GM19455 (cell line): ENCODE results near the gene HTR1A.
A peak's percentile ranks its signal among the peaks of the same experiment; 100 is the strongest.

ENCODE experiments used
- ATAC-seq: cut with Tn5 transposase; IDR thresholded peaks from one replicate; pipeline ENCODE4 v1.9.1; 2021; ENCODE audit not compliant: unreplicated experiment

Gene HTR1A

DNA sequence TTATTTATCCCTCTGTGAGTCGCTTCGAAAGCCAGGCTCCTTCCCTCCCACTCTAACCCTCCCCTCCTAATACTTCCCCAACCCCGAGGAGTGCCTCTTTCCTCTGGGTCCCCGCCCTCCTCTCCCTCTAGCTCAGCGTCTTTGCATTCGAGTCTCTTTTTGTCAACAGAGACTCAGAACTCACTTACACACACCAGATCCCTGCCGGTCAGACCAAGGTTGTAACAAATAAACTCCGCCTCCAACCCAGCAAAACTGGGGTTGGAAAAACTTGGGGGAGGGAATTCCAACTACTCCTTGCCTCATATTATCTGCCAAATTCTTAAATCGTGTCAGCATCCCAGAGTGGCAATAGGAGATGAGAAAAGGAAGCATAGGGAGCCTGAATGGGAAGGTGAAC is at the start of gene HTR1A:
Gene HTR1A, minus strand, starts transcription at position 167 of the 400 bp plus-strand sequence. CDS start 726 bp downstream, outside the sequence.
- ATAC-seq = no peak

DNA sequence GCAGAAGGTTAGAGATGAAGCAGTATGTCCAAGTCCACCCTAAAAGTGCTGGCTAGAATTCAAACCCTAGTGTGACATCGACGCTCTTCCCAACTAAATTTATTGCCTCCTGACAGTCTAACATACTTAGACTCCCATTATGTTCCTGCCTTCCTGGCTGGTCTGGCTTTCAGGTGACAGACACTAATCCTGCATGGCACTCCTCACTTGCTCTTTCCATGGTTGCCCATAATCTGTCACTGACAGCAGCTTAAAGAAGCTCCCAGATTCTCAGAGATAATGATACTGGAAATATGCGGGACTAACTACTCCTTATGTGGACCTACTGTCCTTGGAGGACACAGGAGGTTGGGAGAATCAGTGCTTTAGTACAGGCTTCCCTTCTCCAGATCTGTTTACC is 41.7 kb upstream of the HTR1A start:
- no peak for ATAC-seq

DNA sequence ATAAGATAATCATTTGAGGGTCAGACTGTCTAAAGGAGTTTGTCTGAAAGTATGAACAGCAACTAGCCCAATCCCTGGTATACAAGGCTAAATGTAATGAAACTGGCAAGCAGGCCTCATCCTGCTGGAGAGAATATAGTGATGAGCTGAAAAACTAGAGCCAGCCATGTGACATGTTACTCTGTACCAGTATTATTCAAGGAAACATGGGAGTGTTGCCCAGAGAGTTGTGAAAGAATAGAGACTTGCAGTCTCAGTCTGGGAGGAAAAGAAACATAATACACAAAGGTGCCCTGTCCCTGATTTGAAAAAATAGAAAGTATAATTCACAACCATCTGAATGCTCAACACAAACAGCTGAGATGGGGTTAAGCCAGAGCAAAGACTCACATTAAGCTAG is 37.9 kb upstream of the HTR1A start:
- no peak for ATAC-seq

DNA sequence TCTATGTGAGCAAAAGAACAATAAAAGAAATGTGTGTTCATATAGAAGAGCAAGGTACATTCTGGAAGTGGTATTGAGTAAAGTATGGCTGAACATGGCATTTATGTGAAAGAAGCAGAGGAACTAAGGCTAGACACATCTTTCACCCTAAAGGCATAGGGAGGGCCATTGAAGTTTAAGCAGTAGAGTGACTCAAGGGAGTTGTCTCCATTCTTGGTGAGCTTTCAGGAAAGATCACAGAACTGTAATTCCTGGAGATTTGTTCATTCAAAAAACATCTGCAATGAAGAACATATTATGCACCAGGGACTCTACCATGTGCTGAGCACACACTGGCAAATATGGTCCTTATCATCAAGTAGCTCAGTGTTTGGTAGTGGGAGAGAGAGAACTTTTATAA is 24.8 kb upstream of the HTR1A start:
- ATAC-seq = no peak

DNA sequence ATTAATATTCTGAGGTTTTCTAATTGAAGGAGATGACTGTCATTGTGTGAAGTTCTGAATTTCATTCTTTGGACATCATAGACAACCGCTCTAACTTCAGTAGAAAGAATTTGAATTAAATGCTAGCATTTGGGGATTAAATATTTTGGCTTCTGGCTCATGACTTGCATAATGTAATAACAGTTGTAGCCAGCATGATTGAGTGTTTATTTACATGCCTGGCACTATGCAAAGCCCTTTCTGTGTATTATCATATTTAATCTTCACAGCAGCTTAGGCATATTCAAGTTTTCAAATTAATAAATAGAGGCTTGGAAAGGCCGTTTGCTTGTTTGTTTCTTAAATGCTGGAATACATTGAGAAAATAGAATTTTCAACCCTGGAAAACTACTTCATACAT is 19.6 kb upstream of the HTR1A start:
- ATAC-seq = no peak

DNA sequence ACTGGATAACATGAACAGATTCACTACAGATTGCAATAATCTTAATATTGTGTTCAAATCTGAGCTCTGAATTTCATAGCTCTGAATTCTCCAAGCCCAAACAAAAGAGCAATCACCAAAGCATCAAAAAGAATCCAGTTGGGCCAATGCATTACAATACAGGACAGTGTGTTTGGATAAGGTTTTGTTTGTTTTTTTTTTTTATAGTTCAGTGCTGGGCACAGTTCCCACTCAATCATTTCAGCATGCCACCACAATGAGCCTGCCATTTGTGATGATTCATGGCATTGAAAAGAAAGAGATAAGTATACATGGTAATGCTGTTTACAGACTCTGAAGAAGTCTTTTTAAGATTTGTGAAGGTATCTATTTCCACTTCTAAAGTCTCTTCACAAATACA is 1.7 kb upstream of the HTR1A start:
- ATAC-seq = no peak

DNA sequence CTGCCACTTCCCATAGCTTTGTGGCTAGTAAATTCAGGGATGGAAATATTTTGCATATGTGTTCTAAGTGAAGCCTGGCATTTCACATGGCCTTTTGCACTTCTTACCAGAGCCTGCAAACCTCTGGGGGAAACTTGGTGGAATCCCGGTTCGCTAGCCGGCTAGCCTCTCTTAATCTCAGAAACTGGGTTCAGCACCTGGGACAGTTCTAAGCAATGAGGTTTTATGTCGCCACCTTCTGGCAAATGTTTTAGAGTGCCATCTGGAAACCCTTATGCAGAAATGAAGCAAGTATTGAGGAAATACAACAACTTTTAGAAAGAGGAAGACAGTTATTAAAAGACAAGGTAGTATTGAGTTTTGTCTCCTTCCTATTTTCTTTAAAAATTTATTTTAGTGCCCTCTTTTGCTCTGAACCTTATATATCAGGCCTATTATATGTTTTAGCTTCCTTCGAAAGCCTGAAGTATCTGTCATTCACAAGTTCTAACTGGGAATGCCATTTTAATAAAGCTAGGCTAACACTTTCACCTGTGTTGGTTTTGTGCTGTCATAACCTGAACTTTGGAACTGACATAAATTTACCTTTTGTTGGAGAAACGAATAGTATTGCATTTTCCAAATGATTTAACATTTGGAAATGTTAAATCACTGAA is 963 bp upstream of the HTR1A start:
- peak; percentile 68 for ATAC-seq

DNA sequence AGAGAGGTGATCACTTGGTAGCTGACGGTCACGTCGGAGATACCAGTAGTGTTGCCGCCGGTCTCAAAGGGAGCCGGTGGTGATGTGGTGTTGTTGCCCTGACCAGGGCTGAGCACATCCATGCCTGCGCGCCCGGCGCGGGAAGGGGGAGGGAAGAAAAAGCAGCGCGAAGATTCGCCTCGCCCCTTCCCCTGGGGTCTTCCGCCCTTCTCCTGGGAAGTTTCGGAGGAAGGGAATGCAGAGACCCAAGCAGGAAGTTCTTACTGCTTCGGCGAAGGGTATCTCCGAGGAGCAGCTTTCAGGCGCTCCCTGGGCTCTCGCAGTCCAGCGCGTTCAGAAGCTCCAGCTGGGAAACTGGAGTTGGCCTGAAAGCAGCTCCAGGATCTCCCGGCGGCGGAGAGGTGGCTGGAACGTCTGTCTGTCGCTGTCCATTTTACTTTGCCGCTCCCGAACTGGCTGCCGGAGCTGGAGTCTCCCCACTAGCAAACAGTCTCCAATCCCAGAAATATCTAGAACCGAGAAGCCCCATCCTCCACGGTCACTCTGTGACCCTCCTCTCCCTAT is 565 bp downstream of the HTR1A start:
- ATAC-seq = no peak

DNA sequence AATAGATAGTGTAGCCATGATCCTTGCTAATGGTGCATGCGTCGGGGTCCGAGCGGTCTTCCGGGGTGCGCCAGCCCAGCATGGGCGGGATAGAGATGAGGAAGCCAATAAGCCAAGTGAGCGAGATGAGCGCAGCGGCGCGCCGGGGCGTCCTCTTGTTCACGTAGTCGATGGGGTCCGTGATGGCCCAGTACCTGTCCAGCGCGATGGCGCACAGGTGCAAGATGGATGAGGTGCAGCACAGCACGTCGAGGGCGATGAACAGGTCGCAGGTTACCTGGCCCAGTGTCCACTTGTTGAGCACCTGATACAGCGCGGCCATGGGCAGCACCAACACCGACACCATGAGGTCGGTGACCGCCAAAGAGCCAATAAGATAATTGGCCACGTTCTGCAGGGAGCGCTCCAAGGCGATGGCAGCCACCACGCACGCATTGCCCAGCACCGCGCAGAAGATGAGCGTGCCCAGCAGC is 1.1 kb downstream of the HTR1A start:
- ATAC-seq = no peak

DNA sequence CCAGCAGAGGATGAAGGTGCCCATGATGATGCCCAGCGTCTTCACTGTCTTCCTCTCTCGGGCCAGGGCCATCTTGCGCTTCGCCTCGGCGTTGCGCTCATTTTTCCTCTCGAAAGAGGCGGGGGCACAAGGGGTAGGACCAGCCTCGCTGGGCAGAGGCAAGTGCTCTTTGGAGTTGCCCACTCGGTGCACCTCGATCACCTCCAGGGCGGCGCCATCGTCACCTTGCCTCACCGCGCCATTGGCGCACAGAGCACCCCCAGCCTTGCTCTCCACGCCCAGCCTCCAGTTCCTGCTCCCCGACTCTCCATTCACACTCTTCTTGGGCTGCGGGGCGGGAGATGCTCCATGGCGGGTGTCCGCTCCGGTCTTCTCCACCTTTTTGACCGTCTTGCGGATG is 1.6 kb downstream of the HTR1A start:
- no peak for ATAC-seq

DNA sequence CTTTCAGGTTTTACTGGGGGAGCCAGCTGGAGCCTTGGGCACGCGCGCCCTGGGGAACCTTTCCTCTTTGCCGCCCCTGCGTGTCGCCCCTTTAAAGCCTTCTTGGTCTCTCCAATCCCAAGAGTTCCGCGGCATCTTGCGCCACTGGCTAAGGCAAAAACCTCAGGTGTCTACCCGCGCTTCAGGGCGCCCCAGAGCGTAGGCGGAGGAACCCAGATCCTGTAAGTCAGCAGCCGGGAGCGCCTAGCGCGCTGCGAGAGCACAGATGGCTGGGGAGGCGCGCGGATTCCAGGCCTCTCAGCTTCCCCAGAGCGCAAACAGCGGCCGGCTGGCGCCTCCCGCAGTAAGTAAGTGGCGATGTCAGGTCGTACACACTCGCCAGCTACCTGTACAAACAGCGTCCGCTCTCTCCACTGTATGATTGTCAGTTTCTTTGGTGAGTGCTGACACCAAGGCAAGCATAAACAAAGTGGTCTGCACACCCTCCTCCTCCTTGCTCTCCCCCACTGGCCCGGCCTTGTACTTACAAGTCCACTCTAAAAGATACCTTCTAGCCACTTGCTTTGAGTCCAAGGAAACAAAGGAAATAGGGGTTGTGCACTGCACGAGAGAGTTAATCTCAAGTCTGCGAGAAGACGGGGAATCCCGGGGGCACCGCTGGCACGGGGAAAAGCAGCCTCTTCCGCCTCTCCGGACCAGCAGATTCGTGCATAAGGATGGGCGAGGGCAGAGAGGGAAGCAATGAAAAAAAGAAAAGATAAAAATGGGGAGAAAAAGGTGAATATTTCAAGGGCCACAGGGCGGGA is 2.9 kb downstream of the HTR1A start:
- ATAC-seq = no peak

DNA sequence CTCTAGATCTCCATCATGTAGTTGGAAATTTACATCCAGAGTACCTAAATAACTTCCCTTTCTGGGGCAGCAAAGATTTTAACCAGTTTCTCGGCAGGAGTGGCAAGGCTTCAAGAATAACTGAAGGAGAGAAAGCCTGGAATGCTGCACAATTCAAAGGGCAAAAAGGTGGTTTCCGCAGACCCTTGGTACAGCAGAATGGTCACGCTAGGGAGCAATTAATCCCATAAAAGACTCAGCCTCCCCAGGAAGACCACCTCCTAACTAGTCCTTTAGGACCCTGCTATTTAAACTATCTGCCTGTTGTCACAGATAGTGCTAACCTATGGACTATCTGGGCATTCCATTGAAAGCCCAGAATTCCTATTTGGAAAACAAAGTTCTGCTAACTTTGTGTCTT is 3.6 kb downstream of the HTR1A start:
- no peak for ATAC-seq

DNA sequence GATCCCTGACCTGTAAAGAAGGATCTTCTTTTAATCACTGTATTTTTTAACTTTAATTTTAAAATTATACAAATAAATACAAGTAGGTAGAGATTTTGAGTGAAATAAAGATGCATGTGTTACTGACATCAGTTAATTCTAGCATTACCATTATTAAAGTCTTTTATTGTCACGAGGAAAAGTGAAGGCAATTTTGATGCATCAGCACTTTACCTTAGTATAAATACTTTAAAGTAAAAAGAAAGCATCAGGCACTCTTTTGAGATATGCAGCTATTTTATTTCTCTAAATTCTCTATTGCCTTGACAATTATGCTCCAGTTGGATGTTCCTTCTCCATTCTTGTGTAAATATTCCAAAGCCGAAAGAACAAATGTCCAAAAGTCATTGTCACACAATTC is 4.6 kb downstream of the HTR1A start:
- ATAC-seq = no peak

DNA sequence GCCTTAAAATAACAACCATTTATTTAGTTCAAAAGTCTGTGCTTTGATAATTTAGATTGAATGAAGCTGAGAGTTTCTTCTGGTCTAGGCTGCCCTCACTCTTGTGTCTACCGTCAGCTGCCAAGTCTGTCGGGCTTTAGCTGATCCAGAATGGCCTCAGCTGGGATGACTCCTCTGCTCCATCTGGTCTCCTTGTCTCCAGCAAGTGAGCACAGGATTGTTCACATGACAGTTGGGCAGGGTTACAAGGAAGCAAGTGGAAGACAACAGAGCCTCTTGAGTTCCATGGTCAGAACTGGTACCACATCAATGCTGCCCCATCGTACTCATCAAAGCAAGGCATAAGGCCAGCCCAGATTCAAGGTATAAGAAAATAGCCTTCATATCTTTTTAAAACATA is 9.0 kb downstream of the HTR1A start:
- ATAC-seq = no peak

DNA sequence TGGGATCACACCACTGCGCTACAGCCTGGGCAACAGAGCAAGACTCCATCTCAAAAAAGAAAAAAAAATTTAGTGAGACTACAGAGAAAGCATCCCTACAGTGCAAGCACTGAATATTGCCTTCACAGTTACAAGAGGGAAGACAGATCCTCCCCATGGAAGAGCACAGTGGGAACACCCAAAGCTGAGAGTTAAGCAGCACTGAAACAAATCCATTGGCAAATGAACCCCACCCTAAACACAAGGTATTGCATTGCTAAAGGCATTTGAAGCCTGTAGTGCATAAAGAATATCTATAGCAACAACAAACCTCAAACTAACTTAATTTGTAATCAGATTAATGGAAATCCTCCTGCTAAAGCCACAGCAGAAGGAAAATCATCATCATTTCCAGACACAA is 27.1 kb downstream of the HTR1A start:
- no peak for ATAC-seq

DNA sequence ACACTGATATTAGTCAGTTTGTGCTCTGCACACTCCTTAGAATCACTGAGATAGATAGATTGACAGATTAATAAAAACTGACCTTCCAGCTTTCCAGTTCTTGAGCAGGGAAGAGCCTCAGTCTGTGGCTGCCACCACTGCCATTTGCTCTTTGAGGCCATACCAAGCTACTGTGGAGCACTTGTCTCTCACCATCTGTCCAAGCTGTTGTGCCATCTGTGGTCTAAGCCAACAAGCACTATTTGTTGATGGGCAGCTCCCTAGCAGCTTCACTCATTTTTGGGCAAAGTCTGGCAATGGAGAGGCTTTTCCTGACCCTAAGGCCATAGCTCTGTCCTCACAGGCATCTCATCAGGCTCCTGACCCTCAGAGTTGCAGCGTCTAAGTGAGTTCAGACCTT is 30.4 kb downstream of the HTR1A start:
- ATAC-seq = no peak

DNA sequence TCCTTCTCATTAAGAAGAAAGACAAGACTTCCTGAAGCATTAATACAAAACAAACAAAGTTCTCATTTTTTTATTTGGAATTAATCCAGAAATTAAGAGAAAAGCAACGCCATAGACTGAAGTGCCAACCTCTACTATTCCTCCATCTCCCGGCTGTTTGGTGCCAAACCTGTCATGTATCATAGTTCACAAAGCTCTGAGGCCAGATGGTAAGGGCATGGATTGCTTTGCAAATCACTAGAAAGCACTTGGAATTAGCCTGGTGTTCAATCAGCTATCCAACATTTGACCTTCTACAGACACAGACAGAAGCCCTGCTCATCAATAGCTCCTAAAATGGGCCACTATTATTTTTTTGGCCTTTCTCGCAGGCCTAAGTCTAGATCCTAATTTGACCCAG is 33.8 kb downstream of the HTR1A start:
- ATAC-seq = no peak

DNA sequence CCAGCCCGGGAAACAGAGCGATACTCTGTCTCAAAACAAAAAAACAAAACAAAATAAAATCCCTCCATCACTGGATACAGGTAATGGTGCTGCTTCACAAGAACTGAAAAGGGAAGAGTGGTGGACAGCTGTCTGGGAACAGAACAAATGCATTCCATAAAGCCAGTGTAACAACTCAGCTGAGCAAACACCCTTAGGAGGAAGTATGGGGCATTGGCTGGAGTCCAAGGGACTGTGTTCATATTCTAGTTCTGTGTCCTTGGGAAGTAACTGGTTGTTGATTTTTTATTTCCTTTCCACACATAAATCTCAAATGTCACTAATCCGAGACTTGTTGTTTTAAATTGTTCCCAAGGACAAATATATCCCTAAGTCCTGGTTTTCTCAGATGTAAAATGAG is 38.3 kb downstream of the HTR1A start:
- ATAC-seq = no peak

DNA sequence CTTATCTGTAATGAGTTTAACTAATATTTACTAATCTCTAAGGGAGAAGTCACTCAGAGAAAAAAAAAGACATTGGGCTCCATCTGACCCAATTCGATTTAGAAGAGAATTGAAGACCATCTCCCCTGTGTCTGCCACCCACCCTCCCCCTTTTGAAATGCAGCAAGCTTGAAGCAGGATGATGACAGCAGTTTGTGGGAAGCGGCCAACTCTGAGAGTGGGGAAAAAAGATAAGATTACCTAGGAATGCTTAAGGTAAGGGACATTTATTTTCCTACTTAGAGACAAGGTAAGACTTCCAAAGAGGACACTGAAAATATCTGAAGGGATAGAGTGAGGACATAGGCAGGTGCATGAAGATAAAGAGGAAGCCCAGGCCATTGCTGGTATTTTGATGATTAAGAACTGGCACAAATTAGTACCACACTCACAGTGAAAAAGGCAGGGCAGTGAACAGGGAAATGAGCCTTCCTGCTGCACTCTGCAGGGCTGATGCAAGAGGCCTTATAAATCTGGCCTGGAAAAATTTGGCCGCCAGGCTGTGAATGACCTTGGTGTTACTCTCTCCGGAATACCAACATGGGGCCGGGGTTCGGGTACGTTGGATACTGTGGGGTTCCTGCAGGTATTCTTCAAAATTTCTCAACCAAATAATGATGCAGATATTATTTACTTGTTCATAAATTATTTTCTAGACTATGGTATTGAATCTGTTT is 42.3 kb downstream of the HTR1A start:
- no peak for ATAC-seq

DNA sequence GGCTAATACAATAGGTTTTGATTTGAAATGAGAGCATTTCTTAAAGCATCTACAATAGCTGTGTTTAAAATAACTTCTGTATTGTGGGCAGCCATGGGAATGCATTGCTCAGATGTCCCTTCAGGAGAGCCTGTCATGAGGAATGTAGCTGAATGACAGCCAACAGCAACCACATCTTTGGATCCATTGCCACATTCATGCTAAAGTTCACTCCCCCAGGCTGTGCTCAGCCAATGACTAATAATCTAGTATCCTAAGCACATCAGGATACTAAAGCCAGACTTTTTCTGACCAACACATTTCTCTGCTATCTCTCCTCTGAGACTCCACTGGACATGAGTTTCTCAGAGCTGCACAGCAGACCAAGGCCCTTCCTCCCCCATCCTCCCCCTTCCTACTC is 45.5 kb downstream of the HTR1A start:
- no peak for ATAC-seq

DNA sequence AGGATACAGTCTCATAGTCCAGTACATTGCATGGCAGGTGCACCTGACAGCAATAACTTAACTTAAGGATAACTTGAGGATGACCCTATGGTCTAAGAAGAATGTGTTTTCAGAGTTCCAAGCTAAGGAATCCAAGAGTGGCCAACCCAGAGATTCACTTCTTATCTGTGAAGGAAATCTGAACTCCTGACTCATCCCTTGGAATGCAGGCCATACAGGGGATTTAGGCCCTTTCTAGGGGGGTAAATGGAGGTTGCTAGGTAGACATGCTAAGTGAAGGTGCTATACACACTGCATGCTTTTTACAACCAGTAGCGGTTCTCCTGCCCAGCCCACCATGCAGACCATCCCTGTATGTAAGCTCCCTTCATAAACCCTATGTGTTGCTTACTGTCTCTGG is 50.4 kb downstream of the HTR1A start:
- ATAC-seq = no peak
